Measurements from ENCODE around the gene TMCO6.

TMCO6 gene

DNA sequence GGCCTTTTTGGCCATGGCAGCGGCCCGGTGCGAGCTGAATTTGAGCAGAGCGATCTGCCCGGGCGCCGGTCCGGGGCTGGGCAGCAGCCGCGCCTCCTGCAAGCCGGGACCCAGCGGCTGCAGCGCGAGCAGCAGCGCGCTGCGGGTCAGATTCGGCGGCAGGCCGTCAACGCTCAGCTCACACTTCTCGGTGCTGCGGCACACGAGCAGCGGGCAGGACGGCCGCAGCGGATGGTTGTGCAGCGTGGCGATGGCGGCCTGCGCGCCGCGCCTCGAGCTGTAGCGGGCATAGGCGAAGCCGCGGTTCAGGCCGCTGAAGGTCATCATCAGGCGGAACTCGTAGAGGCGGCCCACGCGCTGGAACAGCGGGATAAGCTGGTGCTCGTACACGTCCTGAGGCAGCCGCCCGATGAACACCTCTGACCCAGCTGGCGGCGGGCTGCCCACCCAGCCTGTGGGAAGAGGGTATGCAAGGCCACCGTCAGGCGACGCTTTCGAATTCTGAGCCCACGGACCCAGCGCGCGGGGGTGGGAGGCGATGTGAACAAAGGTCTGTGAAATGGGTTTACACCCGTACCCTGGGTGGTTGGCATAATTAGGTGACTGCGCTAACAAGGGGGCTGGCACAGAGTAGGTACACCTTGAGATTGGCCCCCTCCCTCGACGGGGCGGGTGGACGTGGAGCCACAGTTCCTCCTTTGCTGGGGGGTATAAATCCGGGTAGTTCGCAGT is 33.4 kb downstream of the TMCO6 start:
- no peak for DNase-seq (ENCODE audit: low read depth in 2 of 2)

DNA sequence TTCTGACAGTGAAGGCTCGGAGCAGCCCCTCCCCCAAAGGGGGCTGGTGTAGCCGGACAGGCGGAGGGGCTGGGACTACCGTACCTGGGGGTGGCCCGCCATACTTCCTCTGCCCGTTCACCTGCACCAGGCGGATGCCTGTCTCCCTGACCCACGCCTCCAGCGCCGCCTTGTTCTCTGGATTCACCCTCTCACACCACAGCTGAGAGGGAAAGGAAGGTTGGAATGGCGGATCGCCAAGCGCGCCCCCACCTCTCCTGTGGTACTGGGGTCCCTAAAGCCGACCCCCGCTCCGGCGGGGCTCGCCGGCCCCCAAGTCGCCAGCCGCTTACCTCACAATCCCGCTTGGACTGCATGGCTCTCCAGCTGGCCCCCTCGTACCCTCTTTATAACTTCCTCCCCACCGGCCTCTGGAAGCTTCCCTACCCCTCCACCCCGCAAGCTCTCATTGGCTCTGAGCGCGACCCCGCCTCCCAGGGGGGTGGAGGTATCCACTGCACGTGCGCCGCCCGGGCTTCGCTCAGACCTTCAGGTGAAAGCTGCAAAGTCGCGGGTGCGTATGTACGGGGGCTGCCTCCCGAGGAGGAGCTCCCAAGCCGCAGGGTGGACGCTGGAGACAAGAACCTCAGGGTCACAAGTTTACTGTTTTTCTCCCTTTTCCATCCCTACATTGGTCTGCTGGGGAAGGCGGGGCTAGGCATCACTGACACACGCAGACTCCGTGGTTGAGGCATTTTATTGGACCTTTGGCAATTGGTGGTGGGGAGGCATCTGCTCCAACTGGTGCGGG is 34.1 kb downstream of the TMCO6 start, which contains the start of gene DND1:
Gene DND1 (minus strand): TSS at position 390 of the 790 bp plus-strand sequence. CDS start 34 bp downstream, at position 356.
- no peak for DNase-seq (ENCODE audit: low read depth in 2 of 2)

DNA sequence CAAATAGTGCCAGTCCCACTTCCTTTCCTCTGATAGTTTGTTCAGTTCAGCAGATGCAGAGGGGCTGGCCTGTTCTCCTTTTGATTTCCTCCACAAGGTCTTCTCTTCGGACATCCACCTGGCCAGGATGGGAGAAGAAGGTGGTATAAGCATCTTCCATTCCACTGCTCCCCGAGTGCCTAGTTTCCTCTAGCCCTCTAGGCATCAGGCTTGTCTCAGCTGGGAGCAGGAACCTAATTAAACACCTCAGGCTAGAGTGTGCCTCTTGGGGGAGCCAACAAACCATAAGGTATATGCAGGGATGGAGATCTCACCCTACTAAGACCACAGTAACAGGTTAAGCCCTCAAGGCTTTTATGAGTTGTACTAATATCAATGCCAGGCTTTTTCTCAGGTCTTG is 35.0 kb downstream of the TMCO6 start:
- DNase-seq (ENCODE audit: low read depth in 2 of 2), result no peak

DNA sequence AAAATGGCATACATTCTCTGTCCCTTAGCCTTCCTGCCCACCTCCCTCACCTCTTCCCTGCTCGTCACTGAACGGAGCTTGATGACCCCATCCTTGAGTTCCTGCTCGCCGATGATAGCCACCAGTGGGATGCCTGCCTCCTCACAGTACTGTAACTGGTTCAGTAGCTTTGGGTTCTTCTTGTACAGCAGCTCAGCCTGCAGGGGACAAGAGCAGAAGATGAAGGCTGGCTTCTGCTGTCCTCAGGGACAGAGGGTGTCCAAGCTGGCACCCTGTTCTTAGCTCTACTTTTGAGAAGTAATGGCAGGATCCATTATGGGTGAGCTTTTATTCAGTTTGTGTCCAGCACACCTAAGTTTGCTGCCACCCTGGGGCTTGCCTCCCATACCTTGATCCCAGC is 35.4 kb downstream of the TMCO6 start:
- no peak for DNase-seq (ENCODE audit: low read depth in 2 of 2)

DNA sequence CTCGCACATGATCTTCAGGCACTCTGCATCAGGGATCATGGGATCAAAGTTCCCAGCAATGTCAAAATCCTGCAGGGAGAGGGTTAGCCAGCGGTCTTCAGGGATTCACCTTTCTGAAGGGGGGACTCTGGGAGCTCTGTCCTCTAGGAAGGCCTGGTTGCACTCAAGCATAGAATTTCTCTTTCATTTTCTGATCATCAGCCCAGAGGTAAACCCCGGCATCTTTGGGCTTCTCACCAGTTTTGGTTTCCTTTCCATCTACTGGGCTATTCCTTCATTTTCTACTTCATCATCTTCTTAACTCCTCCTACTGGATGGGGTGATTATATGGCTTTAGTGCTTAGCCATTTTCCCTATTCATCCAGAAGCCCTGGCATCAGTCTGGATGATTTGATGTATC is 38.7 kb downstream of the TMCO6 start:
- no peak for DNase-seq (ENCODE audit: low read depth in 2 of 2)

DNA sequence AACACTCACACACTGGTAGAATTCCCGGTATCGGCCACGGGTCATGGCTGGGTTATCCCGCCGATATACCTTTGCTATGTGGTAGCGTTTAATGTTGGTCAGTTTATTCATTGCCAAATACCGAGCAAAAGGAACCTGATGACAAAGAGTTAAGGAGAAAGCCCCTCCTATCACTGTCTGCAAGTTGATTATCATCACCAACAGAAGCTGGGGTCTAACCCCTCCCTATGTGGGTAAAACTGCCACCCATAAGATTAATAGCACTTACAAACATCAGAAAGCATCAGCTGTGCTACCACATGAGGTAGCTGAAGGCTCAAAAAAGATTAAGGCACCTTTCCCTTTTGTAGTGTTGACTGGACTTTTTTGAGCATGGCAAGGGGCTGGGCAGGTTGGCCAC is 39.7 kb downstream of the TMCO6 start:
- no peak for DNase-seq (ENCODE audit: low read depth in 2 of 2)

DNA sequence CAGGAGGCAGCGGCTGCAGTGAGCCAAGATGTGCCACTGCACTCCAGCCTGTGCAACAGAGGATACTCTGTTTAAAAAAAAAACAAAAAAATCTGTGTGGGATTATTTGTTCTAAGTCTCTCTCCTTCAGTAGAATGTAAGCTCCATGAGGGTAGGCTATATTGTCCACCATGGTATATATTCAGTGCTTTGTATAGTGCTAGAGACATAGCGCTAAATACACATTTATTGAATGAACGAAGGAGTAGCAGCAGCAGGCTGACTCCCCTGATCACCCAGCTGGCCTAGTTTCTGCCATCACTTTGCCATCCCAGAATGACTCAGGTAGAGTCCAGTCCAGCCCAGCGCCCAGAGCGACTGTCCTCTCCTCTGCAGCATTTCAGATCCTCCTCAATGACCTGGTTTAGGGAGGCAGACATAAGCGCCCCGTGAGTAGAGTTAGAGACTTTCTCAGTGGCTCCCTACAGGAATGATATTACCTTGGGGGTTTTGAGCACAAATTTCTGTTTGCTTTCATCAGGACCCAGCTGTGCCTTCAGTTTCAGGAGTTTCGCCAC is 51.2 kb downstream of the TMCO6 start:
- DNase-seq (ENCODE audit: low read depth in 2 of 2), result no peak

DNA sequence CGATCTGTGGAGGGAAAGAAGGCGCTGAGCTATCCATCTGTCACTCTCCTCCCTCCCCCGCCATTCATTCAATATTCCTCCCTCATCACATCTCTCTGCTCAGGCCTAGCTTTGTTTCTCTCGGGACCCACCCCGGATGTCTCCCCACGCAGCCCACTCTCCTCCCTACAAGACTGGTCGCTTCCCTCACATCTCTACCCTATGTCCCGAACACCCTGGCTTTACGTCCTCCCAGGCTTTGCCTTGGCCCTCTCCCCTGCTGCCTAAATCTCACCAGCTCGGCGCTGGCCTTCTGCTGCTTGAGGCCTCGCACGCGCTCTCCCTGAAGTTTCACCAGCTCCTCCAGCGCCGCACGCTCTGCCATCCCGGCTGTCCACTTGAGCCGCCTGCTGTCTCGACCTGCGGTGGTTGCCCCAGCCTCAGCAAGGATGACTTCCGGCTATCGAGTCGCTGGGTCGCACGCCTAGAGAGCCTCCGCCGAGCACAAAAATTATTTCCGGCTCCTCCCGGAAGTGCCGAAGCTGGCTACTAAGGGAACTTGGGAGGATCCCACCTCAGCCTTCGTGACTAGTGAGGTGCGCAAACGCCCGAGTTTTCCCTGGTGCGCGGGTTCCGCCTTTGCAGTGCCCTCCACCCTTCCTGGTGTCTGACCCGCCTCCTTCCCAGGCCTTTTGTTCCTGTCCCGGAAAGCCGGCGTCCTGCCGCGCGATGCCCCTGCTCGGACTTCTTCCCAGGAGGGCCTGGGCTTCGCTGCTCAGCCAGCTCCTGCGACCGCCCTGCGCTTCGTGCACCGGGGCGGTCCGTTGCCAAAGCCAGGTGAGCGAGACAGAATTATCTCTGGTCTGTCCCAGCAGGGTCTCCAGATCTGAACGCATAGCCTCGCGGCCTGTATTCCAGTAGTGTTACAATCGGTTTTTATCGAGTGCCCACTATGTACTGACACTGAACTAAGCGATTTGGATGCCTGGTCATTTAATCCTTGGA is 52.0 kb downstream of the TMCO6 start, which contains the start of the genes HARS1 and HARS2:
Gene HARS1 (minus strand): TSS at position 430 of the 984 bp plus-strand sequence. CDS start 66 bp downstream, at position 364.
Gene HARS2 (plus strand): TSS at position 515 of the 984 bp plus-strand sequence. CDS start 194 bp downstream, at position 709.
- peak; percentile 78 to 83 for DNase-seq (ENCODE audit: low read depth in 2 of 2)

DNA sequence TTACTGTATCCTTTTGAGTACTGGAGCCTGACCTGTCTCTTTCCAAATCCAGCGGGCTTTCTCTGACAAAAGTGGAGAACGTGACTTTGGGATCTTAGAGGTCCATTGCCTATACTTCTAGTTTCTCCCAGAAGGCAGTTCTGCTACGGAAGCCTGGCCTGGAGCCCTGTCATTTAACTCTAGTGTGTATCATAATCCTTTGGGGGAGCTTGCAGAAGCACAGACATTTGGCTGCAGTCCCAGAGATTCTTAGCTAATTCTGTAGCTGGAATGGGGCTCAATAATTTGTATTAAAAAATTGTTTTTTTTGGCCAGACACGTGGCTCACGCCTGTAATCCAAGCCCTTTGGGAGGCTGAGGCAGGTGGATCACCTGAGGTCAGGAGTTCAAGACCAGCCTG is 55.0 kb downstream of the TMCO6 start:
- no peak for DNase-seq (ENCODE audit: low read depth in 2 of 2)
